Progenitor cell of endocrine pancreas (in vitro differentiated cells): ENCODE results near the gene WDR49. TPM values are rescaled to one million over a fixed set of nuclear protein-coding genes. Genes with fewer than 3 reads are reported as not detected.

Experiments
- DNase-seq: peaks from one replicate; pipeline ENCODE4 v3.0.0; 2021; ENCODE audit warnings: low spot score; ENCODE audit not compliant: unreplicated experiment
- H3K27ac Mint-ChIP-seq: 2 replicates; pipeline ENCODE4 v1.8.0; 2021; ENCODE audit warnings: mild to moderate bottlenecking, moderate library complexity, mixed read lengths
- H3K27me3 Mint-ChIP-seq: 2 replicates; pipeline ENCODE4 v1.8.0; 2021; ENCODE audit warnings: mixed read lengths
- H3K36me3 Mint-ChIP-seq: 2 replicates; pipeline ENCODE4 v1.8.0; 2022; ENCODE audit warnings: mixed read lengths; ENCODE audit not compliant: insufficient read depth
- H3K4me1 Mint-ChIP-seq: 2 replicates; pipeline ENCODE4 v1.8.0; 2021; ENCODE audit warnings: low read depth, mixed read lengths
- H3K4me3 Mint-ChIP-seq: 2 replicates; pipeline ENCODE4 v1.8.0; 2021; ENCODE audit warnings: low read depth, mild to moderate bottlenecking, moderate library complexity, mixed read lengths
- H3K9me3 Mint-ChIP-seq: 2 replicates; pipeline ENCODE4 v1.8.0; 2021; ENCODE audit warnings: low read depth, mixed read lengths
- CTCF ChIP-seq: fragments of 200-600 bp; sonication (generic); IDR thresholded peaks from one replicate; pipeline ENCODE4 v1.5.0; 2021; ENCODE audit warnings: antibody characterized with exemption, mild to moderate bottlenecking; ENCODE audit not compliant: unreplicated experiment
- total RNA-seq: library from RNA; stranded (reverse); gene quantifications from 2 replicates; pipeline ENCODE4 v1.2.1, GENCODE V29; 2021

WDR49 gene
- total RNA-seq, 1 donor from 2014 or later, result 0.43 TPM

DNA sequence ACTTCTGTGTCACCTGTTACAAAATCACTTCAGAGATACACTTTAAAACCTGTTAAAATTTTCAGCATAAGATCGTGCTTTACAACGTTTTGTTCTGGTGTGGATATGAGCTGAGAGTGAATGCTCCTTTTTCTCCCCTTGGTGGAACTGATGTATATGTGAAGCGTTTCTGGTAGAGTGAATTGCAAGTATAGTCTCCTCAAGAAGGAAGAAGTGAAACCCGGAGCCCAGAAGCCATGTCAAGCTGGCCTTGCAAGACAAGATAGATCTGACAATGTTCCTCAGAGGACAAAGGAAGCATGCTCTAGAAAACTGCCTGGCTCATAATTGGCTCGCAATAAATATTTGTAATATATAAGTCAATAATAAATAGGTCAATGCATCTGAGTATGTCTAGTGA is 203.5 kb downstream of the WDR49 start:
- peaks cover 7% of the 10 kb centered on the region for H3K4me1 Mint-ChIP-seq
- H3K9me3 Mint-ChIP-seq, result no peaks in the 10 kb centered on the region
- no peak for TF ChIP-seq CTCF
- no peak overlapping the region for H3K27ac Mint-ChIP-seq
- H3K36me3 Mint-ChIP-seq, result no peaks in the 10 kb centered on the region
- no peak for DNase-seq
- no peaks in the 10 kb centered on the region for H3K27me3 Mint-ChIP-seq
- H3K4me3 Mint-ChIP-seq, result no peak overlapping the region

DNA sequence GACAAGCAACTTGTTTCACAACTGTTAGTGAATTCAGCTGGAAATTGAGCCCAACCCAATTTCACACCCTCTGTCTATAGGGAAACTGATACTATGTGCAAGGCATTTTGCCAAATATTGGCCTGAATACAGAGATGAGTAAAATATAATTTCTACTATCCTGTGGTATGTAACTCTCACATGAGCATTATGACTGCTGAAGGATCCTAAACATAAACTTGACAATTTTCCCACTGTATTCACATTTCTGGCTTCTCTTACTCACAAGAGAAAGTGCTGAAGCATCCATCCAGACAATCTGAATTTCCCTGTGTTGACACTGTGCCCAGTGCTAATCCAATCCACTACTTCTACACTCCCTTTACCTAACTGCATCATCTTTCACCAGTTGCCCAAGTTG is 208.3 kb downstream of the WDR49 start:
- no peak overlapping the region for H3K4me3 Mint-ChIP-seq
- H3K4me1 Mint-ChIP-seq, result peaks cover 4% of the 10 kb centered on the region
- H3K36me3 Mint-ChIP-seq, result no peaks in the 10 kb centered on the region
- no peak for TF ChIP-seq CTCF
- no peaks in the 10 kb centered on the region for H3K9me3 Mint-ChIP-seq
- H3K27ac Mint-ChIP-seq, result no peak overlapping the region
- H3K27me3 Mint-ChIP-seq, result no peaks in the 10 kb centered on the region
- no peak for DNase-seq

GRCh38 chr3:167441256-167441655 is 212.5 kb downstream of the WDR49 start:
- peaks cover 2% of the 10 kb centered on the region for H3K9me3 Mint-ChIP-seq
- no peak for DNase-seq
- H3K36me3 Mint-ChIP-seq, result no peaks in the 10 kb centered on the region
- H3K27me3 Mint-ChIP-seq, result no peaks in the 10 kb centered on the region
- H3K27ac Mint-ChIP-seq, result no peak overlapping the region
- no peak for TF ChIP-seq CTCF
- H3K4me1 Mint-ChIP-seq, result peaks cover 3% of the 10 kb centered on the region
- no peak overlapping the region for H3K4me3 Mint-ChIP-seq

DNA sequence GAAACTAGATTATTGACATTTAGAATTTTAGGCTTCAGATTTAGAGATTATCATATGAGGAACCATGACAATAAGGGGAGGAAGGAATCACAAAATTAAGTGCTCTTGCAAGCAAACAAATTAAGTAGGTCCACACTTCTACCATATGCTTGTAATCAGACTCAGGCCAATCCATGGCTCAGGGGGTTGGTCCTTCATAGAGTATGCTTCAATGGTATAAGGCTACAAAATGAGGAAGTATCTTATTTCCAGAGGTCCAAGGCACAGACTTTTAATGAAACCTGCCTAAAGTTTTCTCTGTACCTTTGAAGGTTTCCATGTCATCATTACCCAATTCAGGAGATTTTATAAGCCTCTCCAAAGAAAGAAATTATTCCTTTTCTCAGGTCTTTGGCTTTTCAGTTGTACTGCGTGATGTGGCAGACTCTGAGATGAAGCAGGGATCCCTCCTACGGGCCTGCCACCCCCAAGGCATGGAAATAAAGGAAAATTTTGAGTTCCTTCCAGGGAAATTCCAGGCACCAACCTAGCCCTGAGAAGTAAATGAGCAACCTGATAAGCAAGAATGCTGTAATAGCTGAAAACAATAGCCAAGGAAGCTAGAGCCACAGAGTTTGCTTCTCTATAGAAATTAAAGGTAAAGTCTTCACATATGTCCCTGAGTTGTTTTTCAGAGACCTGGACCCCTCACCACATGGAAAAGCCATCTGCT is 216.2 kb downstream of the WDR49 start:
- no peaks in the 10 kb centered on the region for H3K36me3 Mint-ChIP-seq
- H3K27ac Mint-ChIP-seq, result no peak overlapping the region
- peaks cover 2% of the 10 kb centered on the region for H3K9me3 Mint-ChIP-seq
- no peaks in the 10 kb centered on the region for H3K27me3 Mint-ChIP-seq
- DNase-seq, result no peak
- no peaks in the 10 kb centered on the region for H3K4me1 Mint-ChIP-seq
- H3K4me3 Mint-ChIP-seq, result no peak overlapping the region
- TF ChIP-seq CTCF, result no peak

Other genes starting within 250 kb of the WDR49 start
- 1.8 and 2.0 TPM in 2 replicates for gene SERPINI2, start 179.9 kb downstream of the WDR49 start, total RNA-seq
- gene PDCD10, start 81.0 kb upstream of the WDR49 start, total RNA-seq, result 45.7 and 48.6 TPM in 2 replicates
- 10.7 and 11.7 TPM in 2 replicates for gene SERPINI1, start 81.8 kb upstream of the WDR49 start, total RNA-seq